ENCODE measurements around the gene RAPGEF4.

The RAPGEF4 gene

GRCh38 chr2:172701250-172701649 lies 34.4 kb upstream of the RAPGEF4 start:
- H3K36me3 ChIP-seq, result no peaks in the 10 kb centered on the region
- no peaks in the 10 kb centered on the region for H3K9me3 ChIP-seq
- H3K27me3 ChIP-seq, result peaks cover 25% of the 10 kb centered on the region
- no peak for TF ChIP-seq CTCF (IDR thresholded peaks at IDR 0.05)
- no peak overlapping the region for H3K27ac ChIP-seq
- peaks cover 0 to 12% of the 10 kb centered on the region in 2 experiments for H3K4me1 ChIP-seq (ENCODE audit: control insufficient read depth in 1 of 2, insufficient read depth in 1 of 2, low read depth in 1 of 2, low read length in 1 of 2)
- H3K4me3 ChIP-seq (ENCODE audit: low read depth in 1 of 2, low read length in 1 of 2), result no peak overlapping the region

- Histone ChIP-seq H3K4me3 (ENCODE audit: low read depth in 1 of 2, low read length in 1 of 2) (no peak overlapping the region), H3K9me3 (no peaks in the 10 kb centered on the region), H3K36me3 (no peaks in the 10 kb centered on the region), H3K27me3 (peaks cover 34% of the 10 kb centered on the region), H3K27ac (no peak overlapping the region), H3K4me1 (ENCODE audit: control insufficient read depth in 1 of 2, insufficient read depth in 1 of 2, low read depth in 1 of 2, low read length in 1 of 2) (peaks cover 0 to 1% of the 10 kb centered on the region in 2 experiments)
- no peak for TF ChIP-seq CTCF (IDR thresholded peaks at IDR 0.05)
Measured at GRCh38 chr2:172702451-172702850, 33.2 kb upstream of the RAPGEF4 start.

GRCh38 chr2:172704072-172704936 lies 31.3 kb upstream of the RAPGEF4 start:
- no peak overlapping the region for H3K4me3 ChIP-seq (ENCODE audit: low read depth in 1 of 2, low read length in 1 of 2)
- peaks cover 53% of the 10 kb centered on the region for H3K27me3 ChIP-seq
- H3K4me1 ChIP-seq (ENCODE audit: control insufficient read depth in 1 of 2, insufficient read depth in 1 of 2, low read depth in 1 of 2, low read length in 1 of 2), result no peaks in the 10 kb centered on the region
- no peaks in the 10 kb centered on the region for H3K9me3 ChIP-seq
- H3K27ac ChIP-seq, result no peak overlapping the region
- TF ChIP-seq CTCF (IDR thresholded peaks at IDR 0.05), result no peak
- H3K36me3 ChIP-seq, result no peaks in the 10 kb centered on the region

- Histone ChIP-seq H3K27ac (no peak overlapping the region), H3K9me3 (no peaks in the 10 kb centered on the region), H3K36me3 (no peaks in the 10 kb centered on the region), H3K27me3 (peaks cover 57% of the 10 kb centered on the region), H3K4me3 (ENCODE audit: low read depth in 1 of 2, low read length in 1 of 2) (no peak overlapping the region), H3K4me1 (ENCODE audit: control insufficient read depth in 1 of 2, insufficient read depth in 1 of 2, low read depth in 1 of 2, low read length in 1 of 2) (no peaks in the 10 kb centered on the region)
- TF ChIP-seq CTCF (IDR thresholded peaks at IDR 0.05), result no peak
Measured at GRCh38 chr2:172705352-172705751, 30.3 kb upstream of the RAPGEF4 start.

GRCh38 chr2:172708247-172708646 lies 27.4 kb upstream of the RAPGEF4 start:
- Histone ChIP-seq H3K9me3 (no peaks in the 10 kb centered on the region), H3K27ac (no peak overlapping the region), H3K36me3 (no peaks in the 10 kb centered on the region), H3K4me3 (ENCODE audit: low read depth in 1 of 2, low read length in 1 of 2) (no peak overlapping the region), H3K4me1 (ENCODE audit: control insufficient read depth in 1 of 2, insufficient read depth in 1 of 2, low read depth in 1 of 2, low read length in 1 of 2) (no peaks in the 10 kb centered on the region), H3K27me3 (peaks cover 44% of the 10 kb centered on the region)
- TF ChIP-seq CTCF (IDR thresholded peaks at IDR 0.05), result no peak
